Calu3 (cell line): ENCODE measurements around the gene RNF214. TPM values are rescaled to one million over a fixed set of nuclear protein-coding genes. Genes with fewer than 3 reads are reported as not detected.

Experiments used
- BruUV-seq: library from RNA; stranded (reverse); fragments of 400-500 nt; replicated peaks from 2 replicates; lab custom pipeline; 2021; lab: Mats Ljungman, UMichigan
- CTCF ChIA-PET: fragments of 300-600 bp; sonication (Branson Sonifier 250); formaldehyde crosslinking; loops from one replicate; lab custom pipeline; 2022; ENCODE audit warnings: antibody characterized with exemption; lab: Charles Lee
- DNase-seq: peaks from one replicate; pipeline ENCODE4 v3.0.0; 2022
- H3K27ac Mint-ChIP-seq: one replicate; pipeline ENCODE4 v1.8.0; 2022; ENCODE audit warnings: mixed read lengths; ENCODE audit not compliant: unreplicated experiment
- H3K27me3 Mint-ChIP-seq: one replicate; pipeline ENCODE4 v1.8.0; 2022; ENCODE audit warnings: mixed read lengths; ENCODE audit not compliant: unreplicated experiment
- H3K36me3 Mint-ChIP-seq: one replicate; pipeline ENCODE4 v1.8.0; 2022; ENCODE audit warnings: mild to moderate bottlenecking, moderate library complexity, mixed read lengths; ENCODE audit not compliant: insufficient read depth, unreplicated experiment
- H3K4me1 Mint-ChIP-seq: one replicate; pipeline ENCODE4 v1.8.0; 2022; ENCODE audit warnings: mild to moderate bottlenecking, low read depth, mixed read lengths; ENCODE audit not compliant: unreplicated experiment
- H3K4me3 Mint-ChIP-seq: one replicate; pipeline ENCODE4 v1.8.0; 2022; ENCODE audit warnings: mild to moderate bottlenecking, low read depth, moderate library complexity, mixed read lengths; ENCODE audit not compliant: unreplicated experiment
- H3K9me3 Mint-ChIP-seq: one replicate; pipeline ENCODE4 v1.8.0; 2022; ENCODE audit warnings: low read depth, mixed read lengths; ENCODE audit not compliant: unreplicated experiment
- CTCF ChIP-seq: fragments of 200-600 bp; IDR thresholded peaks from one replicate; pipeline ENCODE4 v1.8.0; 2022; ENCODE audit warnings: antibody characterized with exemption; ENCODE audit not compliant: unreplicated experiment
- intact Hi-C: fragments of 100-400 bp; cut with micrococcal nuclease; formaldehyde crosslinking; loops from one replicate; pipeline ENCODE4 v1.10.0; 2022; ENCODE audit not compliant: unreplicated experiment
- total RNA-seq: library from RNA; stranded (reverse); gene quantifications from 2 replicates; pipeline ENCODE4 v1.2.3, GENCODE V29; 2022

The RNF214 gene
- total RNA-seq, 1 experiment from 2014 or later: 19.2 TPM

GRCh38 chr11:117186431-117186761 is 46.1 kb upstream of the RNF214 start:
- Mint-ChIP-seq H3K9me3 (no peaks in the 10 kb centered on the region), H3K4me3 (no peak overlapping the region), H3K4me1 (no peaks in the 10 kb centered on the region), H3K36me3 (no peaks in the 10 kb centered on the region), H3K27ac (no peak overlapping the region), H3K27me3 (no peaks in the 10 kb centered on the region)
- CTCF ChIA-PET: no interaction called here
- TF ChIP-seq CTCF: no peak
- DNase-seq: no peak
- BruUV-seq: no TSS peak
- intact Hi-C loops: no loop called here

DNA sequence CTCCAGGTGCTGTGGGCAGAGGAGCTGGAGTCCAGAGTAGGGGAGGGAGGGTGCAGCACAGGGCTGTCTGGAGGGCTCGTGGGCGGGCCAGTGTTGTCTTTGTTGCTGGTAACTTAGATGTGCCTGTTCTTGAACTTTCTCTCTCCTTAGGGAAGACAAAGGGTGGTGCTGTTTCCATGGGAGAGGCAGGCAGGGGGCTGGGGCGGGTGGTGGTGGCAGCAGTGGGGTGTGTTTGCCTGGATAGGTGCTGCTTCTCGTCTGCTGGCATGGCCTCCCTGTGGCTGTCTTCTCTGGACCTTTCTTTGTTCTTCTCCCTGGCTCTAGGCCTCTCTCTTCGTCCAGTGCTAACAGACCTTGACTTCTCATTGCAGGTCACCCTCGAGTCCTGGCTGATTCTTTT is 45.5 kb upstream of the RNF214 start:
- Mint-ChIP-seq H3K27ac (no peak overlapping the region), H3K27me3 (no peaks in the 10 kb centered on the region), H3K4me1 (no peaks in the 10 kb centered on the region), H3K36me3 (no peaks in the 10 kb centered on the region), H3K4me3 (no peak overlapping the region), H3K9me3 (no peaks in the 10 kb centered on the region)
- BruUV-seq: no TSS peak
- CTCF ChIA-PET: no interaction called here
- intact Hi-C loops: no loop called here
- no peak for TF ChIP-seq CTCF
- no peak for DNase-seq

DNA sequence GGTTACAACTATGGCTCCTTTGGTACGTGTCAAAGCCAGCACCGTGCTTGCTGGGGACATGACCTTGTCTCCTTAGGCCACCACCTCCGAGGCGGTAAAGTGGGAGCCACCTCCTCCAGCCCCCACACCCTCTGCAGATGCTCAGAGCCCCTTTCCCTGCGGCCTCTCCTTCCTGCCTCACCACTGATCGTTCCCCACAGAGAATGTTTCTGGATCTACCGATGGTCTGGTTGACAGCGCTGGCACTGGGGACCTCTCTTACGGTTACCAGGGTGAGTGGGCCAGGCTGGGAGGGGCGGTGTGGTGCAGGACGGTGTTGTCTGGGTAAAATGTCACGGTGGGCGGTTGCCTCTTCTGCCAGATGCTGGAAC is 45.1 kb upstream of the RNF214 start:
- H3K27me3 Mint-ChIP-seq: no peaks in the 10 kb centered on the region
- DNase-seq: no peak
- no peaks in the 10 kb centered on the region for H3K9me3 Mint-ChIP-seq
- intact Hi-C loops: no loop called here
- no TSS peak for BruUV-seq
- CTCF ChIA-PET: no interaction called here
- no peak for TF ChIP-seq CTCF
- H3K4me1 Mint-ChIP-seq: no peaks in the 10 kb centered on the region
- no peak overlapping the region for H3K4me3 Mint-ChIP-seq
- H3K36me3 Mint-ChIP-seq: no peaks in the 10 kb centered on the region
- no peak overlapping the region for H3K27ac Mint-ChIP-seq

DNA sequence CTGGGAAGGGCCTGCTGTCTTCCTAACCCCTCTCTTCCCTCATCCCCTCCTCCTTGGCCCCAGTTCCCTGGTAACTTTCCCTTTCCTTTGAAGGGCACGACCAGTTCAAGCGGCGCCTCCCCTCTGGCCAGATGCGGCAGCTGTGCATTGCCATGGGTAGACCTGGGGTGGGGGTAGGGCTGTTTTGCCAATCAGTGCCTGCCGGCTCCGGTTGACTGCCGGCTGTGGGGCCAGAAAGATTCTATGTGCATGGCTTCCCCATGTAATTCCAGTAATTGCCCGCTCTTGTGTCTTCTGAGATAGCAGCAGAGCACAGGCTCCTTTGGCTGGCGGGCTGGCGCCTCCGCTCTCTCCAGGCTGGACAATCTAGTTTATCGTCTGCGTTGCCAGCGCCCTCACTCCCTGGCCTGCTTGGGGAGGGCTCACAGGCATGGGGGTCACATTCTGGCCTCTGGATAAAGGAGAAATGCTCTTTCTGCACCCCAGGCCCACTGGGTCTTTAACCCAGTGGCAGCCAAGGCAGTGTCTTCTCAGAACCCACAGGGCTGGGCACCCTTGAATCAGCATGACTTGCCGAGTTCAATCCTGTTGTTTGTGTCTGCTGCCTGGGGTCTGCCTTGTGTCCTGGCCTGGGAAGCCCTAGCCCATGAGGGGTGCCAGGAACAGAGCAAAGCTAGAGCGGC is 44.5 kb upstream of the RNF214 start:
- no peaks in the 10 kb centered on the region for H3K9me3 Mint-ChIP-seq
- no peak for TF ChIP-seq CTCF
- no peak overlapping the region for H3K27ac Mint-ChIP-seq
- H3K36me3 Mint-ChIP-seq: no peaks in the 10 kb centered on the region
- no peak for DNase-seq
- CTCF ChIA-PET: no interaction called here
- H3K4me1 Mint-ChIP-seq: no peaks in the 10 kb centered on the region
- no peak overlapping the region for H3K4me3 Mint-ChIP-seq
- H3K27me3 Mint-ChIP-seq: no peaks in the 10 kb centered on the region
- intact Hi-C loops: no loop called here
- no TSS peak for BruUV-seq
